GM19452 (cell line): Measurements from ENCODE around the gene CPEB3.
A peak's percentile ranks its signal among the peaks of the same experiment; 100 is the strongest.

Source experiments
- ATAC-seq: cut with Tn5 transposase; IDR thresholded peaks from one replicate; pipeline ENCODE4 v1.9.1; 2021; ENCODE audit not compliant: unreplicated experiment

Gene CPEB3

GRCh38 chr10:92108747-92109146, 182.1 kb downstream of the CPEB3 start:
- ATAC-seq = no peak

- ATAC-seq = no peak
Observed at GRCh38 chr10:92108120-92108519, 182.8 kb downstream of the CPEB3 start.

GRCh38 chr10:92103376-92104090, 187.3 kb downstream of the CPEB3 start:
- no peak for ATAC-seq

- no peak for ATAC-seq
Observed at GRCh38 chr10:92102601-92103213, 188.2 kb downstream of the CPEB3 start.

GRCh38 chr10:92094960-92095359, 195.9 kb downstream of the CPEB3 start:
- ATAC-seq = no peak

GRCh38 chr10:92091965-92092364, 198.9 kb downstream of the CPEB3 start:
- ATAC-seq = no peak

- ATAC-seq = peak; percentile 88
Observed at GRCh38 chr10:92087750-92088395, 203.0 kb downstream of the CPEB3 start.

- ATAC-seq = no peak
Observed at GRCh38 chr10:92082583-92083280, 208.1 kb downstream of the CPEB3 start.

- no peak for ATAC-seq
Observed at GRCh38 chr10:92081641-92082040, 209.2 kb downstream of the CPEB3 start.

GRCh38 chr10:92080244-92080643, 210.6 kb downstream of the CPEB3 start:
- no peak for ATAC-seq

- ATAC-seq = no peak
Observed at GRCh38 chr10:92079003-92079402, 211.9 kb downstream of the CPEB3 start.

GRCh38 chr10:92076722-92077121, 214.2 kb downstream of the CPEB3 start:
- ATAC-seq = no peak

GRCh38 chr10:92075829-92076228, 215.0 kb downstream of the CPEB3 start:
- ATAC-seq = no peak

GRCh38 chr10:92074126-92074887, 216.6 kb downstream of the CPEB3 start:
- no peak for ATAC-seq

- no peak for ATAC-seq
Observed at GRCh38 chr10:92068900-92069299, 222.0 kb downstream of the CPEB3 start.

- no peak for ATAC-seq
Observed at GRCh38 chr10:92066386-92066785, 224.5 kb downstream of the CPEB3 start.

GRCh38 chr10:92064506-92064905, 226.4 kb downstream of the CPEB3 start:
- no peak for ATAC-seq

- no peak for ATAC-seq
Observed at GRCh38 chr10:92062273-92062672, 228.6 kb downstream of the CPEB3 start.

- ATAC-seq = no peak
Observed at GRCh38 chr10:92054807-92055206, 236.1 kb downstream of the CPEB3 start.

GRCh38 chr10:92052741-92053140, 238.1 kb downstream of the CPEB3 start:
- no peak for ATAC-seq

- ATAC-seq = no peak
Observed at GRCh38 chr10:92052088-92052487, 238.8 kb downstream of the CPEB3 start.
